ENCODE measurements around the gene CHRNG. TPM values are rescaled to one million over a fixed set of nuclear protein-coding genes. Genes with fewer than 3 reads are reported as not detected.
A peak's percentile ranks its signal among the peaks of the same experiment; 100 is the strongest.

CHRNG gene
- total RNA-seq, 2 experiments from 2014 or later: not detected

GRCh38 chr2:232515639-232516038 is 23.9 kb upstream of the CHRNG start:
- CTCF ChIA-PET: interaction anchor here (0.6 to 1.3 kb wide), 3 partner anchors 8 to 1483 kb away, joined by 3 to 4 read pairs (median 3); no protein-coding TSS in a partner anchor
- H3K4me3 Mint-ChIP-seq: no peak overlapping the region
- H3K9me3 Mint-ChIP-seq: no peaks in the 10 kb centered on the region
- no peaks in the 10 kb centered on the region for H3K36me3 Mint-ChIP-seq (ENCODE audit: low read depth)
- H3K4me1 Mint-ChIP-seq: no peaks in the 10 kb centered on the region
- H3K27ac Mint-ChIP-seq: no peak overlapping the region
- no peak for DNase-seq
- POLR2A ChIA-PET: no interaction called here
- H3K27me3 Mint-ChIP-seq: peaks cover 4% of the 10 kb centered on the region

GRCh38 chr2:232516551-232516950 is 22.9 kb upstream of the CHRNG start:
- Mint-ChIP-seq H3K4me3 (no peak overlapping the region), H3K27me3 (peaks cover 7% of the 10 kb centered on the region), H3K9me3 (no peaks in the 10 kb centered on the region), H3K4me1 (peaks cover 2% of the 10 kb centered on the region), H3K36me3 (ENCODE audit: low read depth) (no peaks in the 10 kb centered on the region), H3K27ac (no peak overlapping the region)
- DNase-seq: no peak
- CTCF ChIA-PET: interaction anchor here (0.7 to 1.3 kb wide), 3 partner anchors 8 to 415 kb away, joined by 3 to 4 read pairs (median 3); no protein-coding TSS in a partner anchor
- POLR2A ChIA-PET: no interaction called here

GRCh38 chr2:232518844-232519243 is 20.6 kb upstream of the CHRNG start:
- Mint-ChIP-seq H3K4me1 (peaks cover 4% of the 10 kb centered on the region), H3K27ac (no peak overlapping the region), H3K9me3 (no peaks in the 10 kb centered on the region), H3K4me3 (no peak overlapping the region), H3K36me3 (ENCODE audit: low read depth) (no peaks in the 10 kb centered on the region), H3K27me3 (peaks cover 13% of the 10 kb centered on the region)
- CTCF ChIA-PET: no interaction called here
- no peak for DNase-seq
- POLR2A ChIA-PET: no interaction called here

GRCh38 chr2:232519581-232520438 is 19.7 kb upstream of the CHRNG start, which contains the start of gene PRSS56:
Gene PRSS56, plus strand, starts transcription at chr2:232520388. Its CDS starts 211 bp downstream, at chr2:232520599.
- Mint-ChIP-seq H3K27me3 (peaks cover 17% of the 10 kb centered on the region), H3K36me3 (ENCODE audit: low read depth) (no peaks in the 10 kb centered on the region), H3K27ac (no peak within 1 kb of the TSS), H3K4me1 (peaks cover 8% of the 10 kb centered on the region), H3K4me3 (no peak within 1 kb of the TSS), H3K9me3 (no peaks in the 10 kb centered on the region)
- ChIA-PET POLR2A (no interaction called here), CTCF (interaction anchor here (1.3 kb wide), 1 partner anchor 31 kb away, joined by 3 read pairs; no protein-coding TSS in a partner anchor)
- DNase-seq: no peak

GRCh38 chr2:232520489-232520888 is 19.0 kb upstream of the CHRNG start:
- no peaks in the 10 kb centered on the region for H3K36me3 Mint-ChIP-seq (ENCODE audit: low read depth)
- ChIA-PET POLR2A (no interaction called here), CTCF (interaction anchor here (1.3 kb wide), 1 partner anchor 31 kb away, joined by 3 read pairs; no protein-coding TSS in a partner anchor)
- H3K4me3 Mint-ChIP-seq: no peak overlapping the region
- peaks cover 8% of the 10 kb centered on the region for H3K4me1 Mint-ChIP-seq
- no peaks in the 10 kb centered on the region for H3K9me3 Mint-ChIP-seq
- H3K27me3 Mint-ChIP-seq: peaks cover 17% of the 10 kb centered on the region
- DNase-seq: no peak
- H3K27ac Mint-ChIP-seq: no peak overlapping the region

- Mint-ChIP-seq H3K27me3 (peaks cover 17% of the 10 kb centered on the region), H3K36me3 (ENCODE audit: low read depth) (no peaks in the 10 kb centered on the region), H3K4me3 (no peak overlapping the region), H3K9me3 (no peaks in the 10 kb centered on the region), H3K4me1 (peaks cover 8% of the 10 kb centered on the region), H3K27ac (no peak overlapping the region)
- POLR2A ChIA-PET: no interaction called here
- DNase-seq: no peak
- CTCF ChIA-PET: interaction anchor here (1.2 to 1.3 kb wide), 2 partner anchors 30 to 91 kb away, joined by 3 read pairs; no protein-coding TSS in a partner anchor
These were observed 18.4 kb upstream of the CHRNG start for GRCh38 chr2:232521098-232521497.

GRCh38 chr2:232521959-232522622 is 17.4 kb upstream of the CHRNG start:
- H3K4me3 Mint-ChIP-seq: no peak overlapping the region
- no peaks in the 10 kb centered on the region for H3K36me3 Mint-ChIP-seq (ENCODE audit: low read depth)
- H3K27ac Mint-ChIP-seq: no peak overlapping the region
- peaks cover 8% of the 10 kb centered on the region for H3K4me1 Mint-ChIP-seq
- POLR2A ChIA-PET: no interaction called here
- H3K27me3 Mint-ChIP-seq: peaks cover 17% of the 10 kb centered on the region
- H3K9me3 Mint-ChIP-seq: no peaks in the 10 kb centered on the region
- CTCF ChIA-PET: interaction anchor here (0.8 to 1.2 kb wide), 3 partner anchors 51 to 609 kb away, joined by 3 read pairs; no protein-coding TSS in a partner anchor
- DNase-seq: peak; percentile 59

- POLR2A ChIA-PET: no interaction called here
These were observed 16.7 kb upstream of the CHRNG start for GRCh38 chr2:232522623-232523401.

GRCh38 chr2:232523402-232523681 is 16.1 kb upstream of the CHRNG start:
- H3K27me3 Mint-ChIP-seq: peaks cover 17% of the 10 kb centered on the region
- no peak overlapping the region for H3K4me3 Mint-ChIP-seq

More at GRCh38 chr2:232522623-232523401, 16.7 kb upstream of the CHRNG start:
- CTCF ChIA-PET: interaction anchor here (0.8 kb wide), 1 partner anchor 50 kb away, joined by 3 read pairs; no protein-coding TSS in a partner anchor
- Mint-ChIP-seq H3K4me3 (no peak overlapping the region), H3K36me3 (ENCODE audit: low read depth) (no peaks in the 10 kb centered on the region), H3K27ac (no peak overlapping the region), H3K4me1 (peaks cover 8% of the 10 kb centered on the region), H3K9me3 (no peaks in the 10 kb centered on the region), H3K27me3 (peaks cover 17% of the 10 kb centered on the region)
- no peak for DNase-seq

GRCh38 chr2:232523682-232524597 is 15.6 kb upstream of the CHRNG start:
- Mint-ChIP-seq H3K27ac (no peak overlapping the region), H3K36me3 (ENCODE audit: low read depth) (no peaks in the 10 kb centered on the region), H3K27me3 (peaks cover 17% of the 10 kb centered on the region), H3K9me3 (no peaks in the 10 kb centered on the region), H3K4me1 (peaks cover 16% of the 10 kb centered on the region), H3K4me3 (no peak overlapping the region)
- POLR2A ChIA-PET: no interaction called here
- CTCF ChIA-PET: interaction anchor here (1.1 to 1.3 kb wide), 2 partner anchors 8 to 24 kb away, joined by 3 read pairs; no protein-coding TSS in a partner anchor
- peak; percentile 23 for DNase-seq

More at GRCh38 chr2:232523402-232523681, 16.1 kb upstream of the CHRNG start:
- Mint-ChIP-seq H3K36me3 (ENCODE audit: low read depth) (no peaks in the 10 kb centered on the region), H3K4me1 (peaks cover 10% of the 10 kb centered on the region), H3K9me3 (no peaks in the 10 kb centered on the region), H3K27ac (no peak overlapping the region)
- CTCF ChIA-PET: interaction anchor here (1.1 kb wide), 1 partner anchor 23 kb away, joined by 3 read pairs; no protein-coding TSS in a partner anchor
- POLR2A ChIA-PET: no interaction called here
- DNase-seq: no peak

GRCh38 chr2:232524771-232525170 is 14.7 kb upstream of the CHRNG start:
- POLR2A ChIA-PET: no interaction called here
- CTCF ChIA-PET: interaction anchor here (1.3 kb wide), 1 partner anchor 9 kb away, joined by 3 read pairs; no protein-coding TSS in a partner anchor
- Mint-ChIP-seq H3K27me3 (peaks cover 17% of the 10 kb centered on the region), H3K27ac (no peak overlapping the region), H3K36me3 (ENCODE audit: low read depth) (no peaks in the 10 kb centered on the region), H3K9me3 (no peaks in the 10 kb centered on the region), H3K4me3 (no peak overlapping the region), H3K4me1 (peaks cover 20% of the 10 kb centered on the region)
- DNase-seq: no peak

GRCh38 chr2:232525199-232525598 is 14.3 kb upstream of the CHRNG start:
- Mint-ChIP-seq H3K9me3 (no peaks in the 10 kb centered on the region), H3K36me3 (ENCODE audit: low read depth) (no peaks in the 10 kb centered on the region), H3K4me3 (no peak overlapping the region), H3K27ac (no peak overlapping the region), H3K4me1 (peaks cover 20% of the 10 kb centered on the region), H3K27me3 (peaks cover 17% of the 10 kb centered on the region)
- ChIA-PET CTCF (no interaction called here), POLR2A (no interaction called here)
- no peak for DNase-seq
